IMR-90 (cell line): ENCODE measurements around the gene PIGU. TPM values are rescaled to one million over a fixed set of nuclear protein-coding genes. Genes with fewer than 3 reads are reported as not detected.

Experiments used
- ATAC-seq: fragments of 200-7000 bp; cut with Tn5 transposase; 2 replicates; pipeline ENCODE4 v1.9.1; 2020; ENCODE audit warnings: low read depth, mild to moderate bottlenecking, moderate library complexity
- BruUV-seq: library from RNA; stranded (reverse); fragments of 400-500 nt; replicated peaks from 2 replicates; lab custom pipeline; 2021; lab: Mats Ljungman, UMichigan
- CTCF ChIA-PET: fragments of 300-600 bp; formaldehyde crosslinking; extraction: SDS; loops from one replicate; lab custom pipeline; 2021; ENCODE audit warnings: antibody characterized with exemption; lab: Yijun Ruan, JAX
- POLR2A ChIA-PET: fragments of 300-600 bp; sonication (Branson Sonifier 250); formaldehyde crosslinking; loops from one replicate; lab custom pipeline; 2022; ENCODE audit warnings: antibody characterized with exemption; ENCODE audit not compliant: unreplicated experiment; lab: Charles Lee
- DNase-seq: peaks from one replicate; pipeline ENCODE4 v3.0.0; 2013
- H2AFZ ChIP-seq: replicated peaks from 2 replicates; pipeline ENCODE3; 2013; ENCODE audit warnings: low read length, mild to moderate bottlenecking; ENCODE audit not compliant: poor library complexity
- H2AK5ac ChIP-seq: 2 replicates; pipeline ENCODE4 v1.6.1; 2013; ENCODE audit warnings: low read depth, low read length, inconsistent platforms
- H2AK9ac ChIP-seq: replicated peaks from 2 replicates; pipeline ENCODE3; 2013; ENCODE audit warnings: mild to moderate bottlenecking, low read depth, low read length, moderate library complexity; ENCODE audit not compliant: poor library complexity
- H2BK120ac ChIP-seq: 2 replicates; pipeline ENCODE4 v1.6.1; 2013; ENCODE audit warnings: low read depth, low read length, inconsistent platforms
- H2BK15ac ChIP-seq: 3 replicates; pipeline ENCODE4 v1.6.1; 2013; ENCODE audit warnings: low read depth, low read length, inconsistent platforms
- H2BK20ac ChIP-seq: 2 replicates; pipeline ENCODE4 v1.6.1; 2013; ENCODE audit warnings: low read depth, mild to moderate bottlenecking, inconsistent platforms, low read length, moderate library complexity
- H2BK5ac ChIP-seq: 2 replicates; pipeline ENCODE4 v1.6.1; 2013; ENCODE audit warnings: mild to moderate bottlenecking, low read depth, low read length, inconsistent platforms; ENCODE audit not compliant: poor library complexity, severe bottlenecking
- H3K14ac ChIP-seq: replicated peaks from 2 replicates; pipeline ENCODE4 v1.6.1; 2013; ENCODE audit warnings: low read depth, low read length, inconsistent platforms
- H3K18ac ChIP-seq: 2 replicates; pipeline ENCODE4 v1.6.1; 2013; ENCODE audit warnings: low read depth, low read length, control low read depth
- H3K23ac ChIP-seq: 2 replicates; pipeline ENCODE4 v1.6.1; 2013; ENCODE audit warnings: low read depth, low read length, inconsistent platforms
- H3K27ac ChIP-seq: 2 replicates; pipeline ENCODE4 v1.5.1; 2013; ENCODE audit warnings: mild to moderate bottlenecking, control low read depth, low read length; ENCODE audit not compliant: insufficient read depth
- H3K27me3 ChIP-seq: 2 replicates; pipeline ENCODE4 v1.6.1; 2013; ENCODE audit warnings: low read length; ENCODE audit not compliant: control insufficient read depth, insufficient read depth
- H3K36me3 ChIP-seq: 2 replicates; pipeline ENCODE4 v1.6.1; 2013; ENCODE audit warnings: low read length, mixed read lengths; ENCODE audit not compliant: control insufficient read depth, insufficient read depth
- H3K4ac ChIP-seq: 2 replicates; pipeline ENCODE4 v1.6.1; 2013; ENCODE audit warnings: low read depth, low read length, inconsistent platforms
- H3K4me1 ChIP-seq: 2 replicates; pipeline ENCODE4 v1.6.1; 2013; ENCODE audit warnings: low read length, mixed read lengths; ENCODE audit not compliant: control insufficient read depth, insufficient read depth
- H3K4me2 ChIP-seq: 2 replicates; pipeline ENCODE4 v1.6.1; 2013; ENCODE audit warnings: low read depth, mild to moderate bottlenecking, control low read depth, low read length, moderate library complexity
- H3K4me3 ChIP-seq: 2 replicates; pipeline ENCODE4 v1.5.1; 2013; ENCODE audit warnings: low read depth, mild to moderate bottlenecking, control low read depth, low read length, moderate library complexity; ENCODE audit not compliant: insufficient read depth
- H3K56ac ChIP-seq: 2 replicates; pipeline ENCODE4 v1.6.1; 2013; ENCODE audit warnings: low read length, inconsistent platforms; ENCODE audit not compliant: insufficient read depth; ENCODE audit errors: extremely low read depth
- H3K79me1 ChIP-seq, 2 experiments: 2 replicates each; pipeline ENCODE4 v1.6.1; 2013; ENCODE audit warnings: low read length in 2 of 2, inconsistent platforms in 1 of 2, low read depth in 1 of 2
- H3K9ac ChIP-seq: 2 replicates; pipeline ENCODE4 v1.6.1; 2013; ENCODE audit warnings: low read depth, low read length, control low read depth
- H3K9me1 ChIP-seq: 2 replicates; pipeline ENCODE4 v1.6.1; 2013; ENCODE audit warnings: low read length, inconsistent platforms; ENCODE audit not compliant: insufficient read depth
- H3K9me3 ChIP-seq: 2 replicates; pipeline ENCODE4 v1.6.1; 2013; ENCODE audit warnings: low read length; ENCODE audit not compliant: control insufficient read depth, insufficient read depth
- H4K20me1 ChIP-seq: 2 replicates; pipeline ENCODE4 v1.6.1; 2013; ENCODE audit warnings: low read length, inconsistent platforms; ENCODE audit not compliant: insufficient read depth
- H4K5ac ChIP-seq: 2 replicates; pipeline ENCODE4 v1.6.1; 2013; ENCODE audit warnings: mild to moderate bottlenecking, low read depth, low read length, control low read depth
- H4K8ac ChIP-seq, 2 experiments: 2 replicates each; pipeline ENCODE4 v1.6.1; 2013; ENCODE audit warnings: low read depth in 2 of 2, low read length in 2 of 2, control low read depth in 1 of 2, inconsistent platforms in 1 of 2
- H4K91ac ChIP-seq: 2 replicates; pipeline ENCODE4 v1.6.1; 2013; ENCODE audit warnings: low read depth, low read length, inconsistent platforms; ENCODE audit not compliant: insufficient read depth
- BHLHE40 ChIP-seq: fragments of 150-350 bp; IDR thresholded peaks from 2 replicates; pipeline ENCODE4 v1.6.1; 2016; ENCODE audit warnings: mild to moderate bottlenecking, low read depth, low read length
- NFE2L2 ChIP-seq: fragments of 150-350 bp; IDR thresholded peaks from 2 replicates; pipeline ENCODE4 v1.6.1; 2016; ENCODE audit warnings: low read depth, mild to moderate bottlenecking, low read length
- WGBS, 2 experiments: methylation state at CpG; one replicate each; pipeline versions ENCODE4 v1.1.5 to v1.1.7; 2013; ENCODE audit warnings: missing lambda C conversion rate in 2 of 2; ENCODE audit not compliant: insufficient read length in 1 of 2; ENCODE audit errors: extremely low coverage in 2 of 2; 5-methylcytosine and 5-hydroxymethylcytosine counted together
- dilution Hi-C: fragments of 300-500 bp; cut with HindIII; formaldehyde crosslinking; loops from one replicate; pipeline ENCODE4 v1.14.3; 2018; ENCODE audit warnings: low sequenced_read_pairs; ENCODE audit not compliant: unreplicated experiment
- in situ Hi-C: fragments of 300-500 bp; cut with MboI; formaldehyde crosslinking; loops from 3 replicates; pipeline ENCODE4 v1.14.3; 2019; ENCODE audit warnings: low sequenced_read_pairs, inconsistent platforms, mixed read lengths
- intact Hi-C: fragments of 100-400 bp; cut with micrococcal nuclease; formaldehyde crosslinking; loops from 2 replicates; pipeline ENCODE4 v1.10.0; 2022
- polyA plus RNA-seq, 3 experiments: library from polyadenylated mRNA; depleted of rRNA; stranded (reverse); fragments of >200 nt; gene quantifications; 2 replicates each; pipeline ENCODE4 v1.2.3, GENCODE V29; 2012; ENCODE audit warnings: low replicate concordance in 1 of 3
- total RNA-seq: library from RNA; depleted of rRNA; stranded (reverse); fragments of >200 nt; gene quantifications from 2 replicates; pipeline ENCODE4 v1.2.3, GENCODE V29; 2012

PIGU gene
- total and polyA plus RNA-seq, 2 of the 4 experiments (the other 2 are of a cell fraction) = 11.1 to 31.1 TPM

- H3K36me3 ChIP-seq = peaks cover 62% of the 10 kb centered on the region
- no peak overlapping the region for H2BK20ac ChIP-seq
- peak overlapping the region; percentile 37; the same call in 1 of the 2 replicates for H3K4ac ChIP-seq
- ChIA-PET POLR2A (no interaction called here), CTCF (no interaction called here)
- H2BK5ac ChIP-seq = no peak overlapping the region
- H3K9me1 ChIP-seq = peaks cover 55% of the 10 kb centered on the region
- no peak overlapping the region for H2AK9ac ChIP-seq
- H4K8ac ChIP-seq = no peak overlapping the region; a peak in 1 of 4 replicates
- no peak overlapping the region for H4K91ac ChIP-seq
- no peak overlapping the region for H2AFZ ChIP-seq
- no peak overlapping the region for H3K14ac ChIP-seq
- H2BK15ac ChIP-seq = no peak overlapping the region
- H3K27me3 ChIP-seq = no peaks in the 10 kb centered on the region
- peaks cover 22% of the 10 kb centered on the region for H4K20me1 ChIP-seq
- peaks cover 30% of the 10 kb centered on the region for H3K4me1 ChIP-seq
- no peak overlapping the region; the same call in 1 of the 2 replicates for H4K5ac ChIP-seq
- no peak overlapping the region for H3K4me3 ChIP-seq
- peaks cover 58 to 84% of the 10 kb centered on the region in 2 experiments for H3K79me1 ChIP-seq
- no peak for ATAC-seq
- H2AK5ac ChIP-seq = peak overlapping the region; percentile 74; the same call in 1 of the 2 replicates
- no CpG with 5 or more reads among the region's 5 CpGs for WGBS, 2 experiments
- intact Hi-C loops (no loop called here), in situ Hi-C loops (no loop called here), dilution Hi-C loops (no loop called here)
- TF ChIP-seq NFE2L2 = no peak
- peak; percentile 67 for TF ChIP-seq BHLHE40
- H2BK120ac ChIP-seq = peak overlapping the region; percentile 23; the same call in 1 of the 2 replicates
- DNase-seq = no peak
- H3K56ac ChIP-seq = no peak overlapping the region
- H3K23ac ChIP-seq = peak overlapping the region; percentile 17; the same call in 1 of the 2 replicates
- H3K9ac ChIP-seq = no peak overlapping the region
- H3K18ac ChIP-seq = peak overlapping the region; percentile 20; the same call in 1 of the 2 replicates
- no peak overlapping the region for H3K4me2 ChIP-seq
- BruUV-seq = no TSS peak
- H3K27ac ChIP-seq = peak overlapping the region; percentile 17; the same call in 1 of the 2 replicates
- H3K9me3 ChIP-seq = no peaks in the 10 kb centered on the region
Observed at GRCh38 chr20:34528921-34529297, 148.0 kb downstream of the PIGU start.
